HL-60 (cell line): ENCODE results near the gene TIPARP.

Source experiments
- POLR2AphosphoS5 ChIP-seq: IDR thresholded peaks from 2 replicates; pipeline ENCODE4 v1.6.1; 2012; ENCODE audit warnings: low read depth
- TF ChIP-seq, protein P1 (sequence below): IDR thresholded peaks from one replicate; pipeline ENCODE4 v1.5.1; 2011; ENCODE audit warnings: low read length, control low read depth, inconsistent platforms; ENCODE audit not compliant: insufficient read depth

DNA sequence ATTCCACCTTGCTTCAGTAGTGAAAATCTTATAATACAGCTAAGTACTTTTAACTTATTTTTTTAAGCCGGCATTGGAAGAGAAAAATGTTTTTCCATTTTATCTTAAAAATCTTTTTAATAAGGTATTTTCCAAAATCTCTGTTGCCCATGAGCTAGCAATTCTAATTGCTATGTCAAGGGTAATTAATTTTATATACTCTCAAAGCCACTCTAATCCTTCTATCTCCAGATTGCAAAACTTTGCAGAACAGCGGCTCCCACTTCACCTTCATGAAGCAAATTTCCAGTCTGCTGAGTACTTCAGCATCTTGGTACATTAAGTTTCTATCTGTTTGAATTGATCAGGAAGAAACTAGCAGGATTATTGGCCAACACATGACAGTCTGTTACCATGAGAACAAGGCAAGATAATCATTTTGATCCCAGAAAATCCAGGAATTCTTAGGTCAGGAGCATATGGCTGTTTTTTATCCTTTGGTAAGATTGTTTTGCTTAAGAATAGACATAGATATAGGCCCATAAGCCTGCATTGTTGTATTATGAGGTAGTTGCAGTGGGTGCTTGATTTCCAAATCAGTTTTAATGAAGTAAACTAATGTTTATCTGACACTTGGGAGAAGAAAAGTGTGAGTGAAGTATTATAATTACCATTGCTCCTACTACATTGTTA is 6.0 kb downstream of the TIPARP start:
- TF ChIP-seq, protein P1, sequence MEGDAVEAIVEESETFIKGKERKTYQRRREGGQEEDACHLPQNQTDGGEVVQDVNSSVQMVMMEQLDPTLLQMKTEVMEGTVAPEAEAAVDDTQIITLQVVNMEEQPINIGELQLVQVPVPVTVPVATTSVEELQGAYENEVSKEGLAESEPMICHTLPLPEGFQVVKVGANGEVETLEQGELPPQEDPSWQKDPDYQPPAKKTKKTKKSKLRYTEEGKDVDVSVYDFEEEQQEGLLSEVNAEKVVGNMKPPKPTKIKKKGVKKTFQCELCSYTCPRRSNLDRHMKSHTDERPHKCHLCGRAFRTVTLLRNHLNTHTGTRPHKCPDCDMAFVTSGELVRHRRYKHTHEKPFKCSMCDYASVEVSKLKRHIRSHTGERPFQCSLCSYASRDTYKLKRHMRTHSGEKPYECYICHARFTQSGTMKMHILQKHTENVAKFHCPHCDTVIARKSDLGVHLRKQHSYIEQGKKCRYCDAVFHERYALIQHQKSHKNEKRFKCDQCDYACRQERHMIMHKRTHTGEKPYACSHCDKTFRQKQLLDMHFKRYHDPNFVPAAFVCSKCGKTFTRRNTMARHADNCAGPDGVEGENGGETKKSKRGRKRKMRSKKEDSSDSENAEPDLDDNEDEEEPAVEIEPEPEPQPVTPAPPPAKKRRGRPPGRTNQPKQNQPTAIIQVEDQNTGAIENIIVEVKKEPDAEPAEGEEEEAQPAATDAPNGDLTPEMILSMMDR, result no peak
- no peak for TF ChIP-seq POLR2AphosphoS5
